Muscle of leg (tissue), 11 donors: ENCODE results near the gene DIS3L. TPM values are rescaled to one million over a fixed set of nuclear protein-coding genes. Genes with fewer than 3 reads are reported as not detected.
"Not testable (repeated sequence)": the region's sequence is repeated elsewhere in the genome, so short reads cannot be mapped to it uniquely, and the experiment has no call there.

ENCODE experiments used
- DNase-seq: peaks from one replicate; pipeline ENCODE4 v3.0.0; 2013
- H3K27ac ChIP-seq: one replicate; pipeline ENCODE4 v1.5.1; 2013; ENCODE audit warnings: mild to moderate bottlenecking, low read length, control low read depth
- H3K27me3 ChIP-seq: one replicate; pipeline ENCODE4 v1.6.1; 2013; ENCODE audit warnings: low read length; ENCODE audit not compliant: control insufficient read depth, insufficient read depth
- H3K36me3 ChIP-seq: one replicate; pipeline ENCODE4 v1.6.1; 2013; ENCODE audit warnings: low read length; ENCODE audit not compliant: control insufficient read depth, insufficient read depth
- H3K4me1 ChIP-seq: one replicate; pipeline ENCODE4 v1.6.1; 2013; ENCODE audit warnings: low read length; ENCODE audit not compliant: control insufficient read depth, insufficient read depth
- H3K4me3 ChIP-seq: one replicate; pipeline ENCODE4 v1.5.1; 2013; ENCODE audit warnings: low read length, control low read depth
- H3K9me3 ChIP-seq: replicated peaks from 2 replicates; pipeline ENCODE4 v1.6.1; 2013; ENCODE audit warnings: low read depth, low read length; ENCODE audit not compliant: control insufficient read depth
- WGBS: methylation state at CpG from one replicate; pipeline ENCODE4 v1.1.5; 2013; ENCODE audit warnings: missing lambda C conversion rate; ENCODE audit not compliant: insufficient coverage; 5-methylcytosine and 5-hydroxymethylcytosine counted together
- polyA plus RNA-seq, 8 donors: library from polyadenylated mRNA; unstranded; fragments of 120-200 nt; gene quantifications; one replicate each; pipeline versions ENCODE4 v1.2.1 to v1.2.3, GENCODE V29; 2013; ENCODE audit warnings: inconsistent platforms in 1 of 8, low replicate concordance in 1 of 8; ENCODE audit not compliant: insufficient read length in 8 of 8, insufficient read depth in 1 of 8
- total RNA-seq: library from RNA; stranded (reverse); fragments of 120-200 nt; gene quantifications from one replicate; pipeline ENCODE4 v1.2.4, GENCODE V29; 2013

DIS3L gene
- total and polyA plus RNA-seq, 9 donors: 21.5 to 33.1 (median 29.9) TPM

DNA sequence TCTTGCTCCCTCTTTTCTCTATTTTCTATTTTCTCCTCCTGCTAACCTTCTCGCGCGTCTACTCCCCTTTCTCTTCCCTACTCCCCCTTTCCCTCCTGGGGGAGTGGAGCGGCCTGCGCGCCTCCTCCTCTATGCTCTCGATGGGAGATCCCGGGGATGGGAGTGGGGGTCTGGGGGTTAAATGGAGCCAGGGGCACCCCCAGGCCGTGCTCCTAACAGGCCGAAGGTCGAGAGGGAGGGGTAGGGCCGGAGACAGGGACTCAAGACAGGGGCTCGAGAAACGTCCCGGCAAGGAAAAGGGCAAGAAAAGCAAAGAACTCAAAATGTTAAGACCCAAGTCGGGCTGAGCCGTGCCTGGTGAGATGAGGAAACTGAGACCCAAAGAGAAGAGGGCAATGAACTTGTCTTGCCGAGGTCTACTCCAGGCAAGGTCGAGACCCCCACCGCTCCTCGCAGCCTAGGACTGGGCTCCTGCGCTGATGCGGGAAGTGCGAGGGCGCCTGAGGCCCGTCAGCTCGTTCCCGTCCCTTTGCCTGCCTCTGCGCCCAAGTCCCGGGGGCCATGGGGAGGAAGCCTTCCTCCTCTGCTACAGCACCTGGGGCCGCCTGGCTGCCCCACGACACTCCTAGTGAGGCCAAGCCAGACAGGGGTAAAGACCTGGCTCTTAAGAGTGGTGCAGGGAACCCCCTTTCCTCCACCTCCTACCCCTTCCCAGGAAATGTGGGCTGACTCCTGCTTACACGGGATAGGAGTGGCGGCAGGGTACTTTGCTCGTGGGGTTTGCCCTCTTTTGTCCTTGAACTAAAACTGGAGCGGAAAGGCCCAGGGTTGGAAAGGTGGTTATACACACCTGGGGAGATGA, 39.0 kb upstream of the DIS3L start:
- Histone ChIP-seq H3K4me1 (peaks cover 22% of the 10 kb centered on the region), H3K4me3 (peak overlapping the region; percentile 39), H3K27ac (no peak overlapping the region), H3K27me3 (peaks cover 81% of the 10 kb centered on the region), H3K9me3 (no peaks in the 10 kb centered on the region), H3K36me3 (no peaks in the 10 kb centered on the region)
- DNase-seq: no peak
- WGBS: 12% methylated on average over 21 of the region's 36 CpGs

DNA sequence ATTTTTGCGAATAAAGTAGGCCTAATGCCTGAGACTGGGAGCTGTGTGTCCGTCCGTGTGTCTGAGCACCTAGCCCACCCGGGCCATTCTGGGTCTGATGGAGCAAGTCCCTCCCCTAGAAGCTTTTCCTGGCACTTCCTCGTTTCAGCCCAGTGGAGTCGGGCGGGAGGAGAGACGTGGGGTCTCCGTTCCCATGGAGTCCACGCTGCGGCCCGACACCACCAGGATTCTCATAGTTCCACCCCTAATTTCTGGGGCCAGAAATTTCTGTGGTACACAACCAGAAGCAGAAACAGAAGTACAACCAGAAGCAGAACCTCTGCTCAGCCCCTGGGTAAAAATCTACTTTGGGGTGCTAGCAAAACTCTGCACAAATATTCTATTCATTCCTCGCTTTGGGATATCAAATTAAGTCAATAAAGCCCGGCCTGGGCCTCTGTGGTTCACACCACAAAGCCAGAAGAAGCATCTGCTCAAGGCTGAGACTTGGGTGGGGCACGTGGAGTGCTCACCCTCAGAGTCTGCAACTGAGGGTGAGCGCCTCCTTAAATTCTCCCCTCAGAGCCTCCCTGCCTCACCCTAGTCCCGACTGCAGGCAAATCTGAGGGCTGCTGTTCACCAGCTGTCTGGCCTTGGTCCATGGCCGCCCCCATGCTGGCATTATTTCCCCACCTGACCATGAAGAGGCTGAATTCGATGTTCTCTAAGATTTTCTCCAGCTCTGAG, 38.3 kb upstream of the DIS3L start:
- WGBS: 13% methylated on average over 15 of the region's 19 CpGs

DNA sequence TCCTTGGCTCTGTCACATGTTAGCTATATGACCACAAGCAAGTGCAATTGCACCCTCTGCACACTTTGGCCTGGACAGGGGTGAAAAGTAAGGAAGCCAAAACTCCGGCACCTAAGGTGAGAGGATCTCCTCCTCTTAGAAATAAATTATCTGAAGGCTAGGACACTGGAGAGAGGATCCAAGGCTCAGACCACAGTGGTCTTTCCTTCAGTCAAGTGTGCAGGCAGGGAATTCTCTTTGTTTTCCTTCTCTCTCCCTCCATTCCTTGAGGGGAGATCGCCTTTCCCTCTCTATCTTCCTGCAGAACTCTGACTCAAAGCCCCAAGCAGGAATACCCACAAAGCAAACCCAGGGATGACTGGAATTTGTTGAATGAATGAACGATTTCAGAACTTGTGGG, 36.7 kb upstream of the DIS3L start:
- no peak overlapping the region for H3K27ac ChIP-seq
- WGBS: no CpG with 5 or more reads among the region's 3 CpGs
- no peak for DNase-seq
- H3K27me3 ChIP-seq: peaks cover 60% of the 10 kb centered on the region
- H3K4me1 ChIP-seq: peaks cover 21% of the 10 kb centered on the region
- no peak overlapping the region for H3K4me3 ChIP-seq
- H3K36me3 ChIP-seq: no peaks in the 10 kb centered on the region
- no peaks in the 10 kb centered on the region for H3K9me3 ChIP-seq

More for the DNA sequence above, 38.3 kb upstream of the DIS3L start:
- Histone ChIP-seq H3K9me3 (no peaks in the 10 kb centered on the region), H3K4me3 (no peak overlapping the region), H3K36me3 (no peaks in the 10 kb centered on the region), H3K27ac (no peak overlapping the region), H3K27me3 (peaks cover 73% of the 10 kb centered on the region), H3K4me1 (peaks cover 22% of the 10 kb centered on the region)
- no peak for DNase-seq

DNA sequence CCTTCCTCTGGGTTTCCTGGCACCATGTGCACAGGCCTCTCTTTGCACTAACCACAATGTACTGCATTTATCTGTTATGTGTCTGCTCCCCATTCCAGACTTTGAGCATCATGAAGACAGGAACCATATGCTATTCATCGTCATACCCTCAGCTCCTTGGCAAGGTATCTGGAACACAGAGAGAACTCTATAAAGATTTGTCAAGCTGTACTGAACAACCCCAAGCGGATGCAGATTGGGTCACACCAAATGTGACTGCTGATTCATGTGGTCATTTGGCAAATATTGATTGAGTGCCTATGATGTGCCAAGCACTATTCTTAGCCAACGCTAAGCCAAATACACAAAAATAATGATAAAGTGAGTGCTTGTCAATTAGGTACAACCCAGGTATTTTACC, 32.3 kb upstream of the DIS3L start:
- DNase-seq: no peak
- Histone ChIP-seq H3K27me3 (peaks cover 20% of the 10 kb centered on the region), H3K4me1 (no peaks in the 10 kb centered on the region), H3K4me3 (no peak overlapping the region), H3K9me3 (no peaks in the 10 kb centered on the region), H3K36me3 (no peaks in the 10 kb centered on the region), H3K27ac (no peak overlapping the region)
- WGBS: 100% methylated on average over 1 of the region's 3 CpGs

DNA sequence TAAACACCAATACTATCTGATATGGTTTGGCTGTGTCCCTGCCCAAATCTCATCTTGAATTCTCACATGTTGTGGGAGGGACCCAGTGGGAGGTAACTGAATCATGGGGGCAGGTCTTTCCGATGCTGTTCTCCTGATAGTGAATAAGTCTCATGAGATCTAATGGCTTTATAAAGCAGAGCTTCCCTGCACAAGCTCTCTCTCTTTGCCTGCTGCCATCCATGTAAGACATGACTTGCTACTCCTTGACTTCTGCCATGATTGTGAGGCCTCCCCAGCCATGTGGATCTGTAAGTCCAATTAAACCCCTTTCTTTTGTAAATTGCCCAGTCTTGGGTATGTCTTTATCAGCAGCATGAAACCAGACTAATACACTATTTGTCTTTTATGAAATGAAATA, 30.5 kb upstream of the DIS3L start:
- not testable (repeated sequence) for H3K27ac ChIP-seq, H3K4me3 ChIP-seq, H3K9me3 ChIP-seq, H3K4me1 ChIP-seq, H3K36me3 ChIP-seq, DNase-seq, H3K27me3 ChIP-seq
- WGBS: no CpG with 5 or more reads among the region's 1 CpG

DNA sequence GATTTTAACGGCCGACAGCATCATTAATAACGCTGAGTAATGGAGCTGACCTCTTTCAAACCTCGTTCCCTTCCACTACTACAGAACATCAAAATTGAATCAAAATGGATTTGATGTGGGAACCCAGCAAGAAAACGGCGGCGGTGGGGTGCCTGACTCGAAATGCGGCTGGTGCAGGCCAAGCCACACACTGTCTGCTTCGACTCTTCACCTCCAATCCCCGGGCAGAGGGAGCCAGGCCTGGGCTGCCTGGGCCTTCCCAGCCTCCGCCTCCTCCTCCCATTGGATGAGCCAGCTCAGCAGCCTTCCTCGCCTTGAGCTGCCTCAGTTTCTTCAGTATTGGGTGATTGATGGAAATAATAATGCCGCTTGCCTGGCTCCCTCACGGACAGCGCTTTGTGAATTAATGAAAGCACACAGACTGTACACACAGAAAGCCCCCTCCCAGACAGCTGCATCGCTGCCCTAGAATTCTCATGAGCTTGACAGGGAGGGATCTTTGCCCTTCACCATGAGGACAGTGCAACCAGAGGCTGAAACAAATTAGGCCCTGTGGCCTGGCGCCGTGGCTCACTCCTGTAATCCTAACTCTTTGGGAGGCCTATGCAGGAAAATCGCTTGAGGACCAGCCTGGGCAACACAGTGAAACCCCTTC, 28.4 kb upstream of the DIS3L start:
- no peaks in the 10 kb centered on the region for H3K4me1 ChIP-seq
- peaks cover 4% of the 10 kb centered on the region for H3K27me3 ChIP-seq
- 80% methylated on average over 11 of the region's 20 CpGs for WGBS
- H3K36me3 ChIP-seq: no peaks in the 10 kb centered on the region
- H3K9me3 ChIP-seq: no peaks in the 10 kb centered on the region
- no peak overlapping the region for H3K27ac ChIP-seq
- DNase-seq: no peak
- H3K4me3 ChIP-seq: no peak overlapping the region

DNA sequence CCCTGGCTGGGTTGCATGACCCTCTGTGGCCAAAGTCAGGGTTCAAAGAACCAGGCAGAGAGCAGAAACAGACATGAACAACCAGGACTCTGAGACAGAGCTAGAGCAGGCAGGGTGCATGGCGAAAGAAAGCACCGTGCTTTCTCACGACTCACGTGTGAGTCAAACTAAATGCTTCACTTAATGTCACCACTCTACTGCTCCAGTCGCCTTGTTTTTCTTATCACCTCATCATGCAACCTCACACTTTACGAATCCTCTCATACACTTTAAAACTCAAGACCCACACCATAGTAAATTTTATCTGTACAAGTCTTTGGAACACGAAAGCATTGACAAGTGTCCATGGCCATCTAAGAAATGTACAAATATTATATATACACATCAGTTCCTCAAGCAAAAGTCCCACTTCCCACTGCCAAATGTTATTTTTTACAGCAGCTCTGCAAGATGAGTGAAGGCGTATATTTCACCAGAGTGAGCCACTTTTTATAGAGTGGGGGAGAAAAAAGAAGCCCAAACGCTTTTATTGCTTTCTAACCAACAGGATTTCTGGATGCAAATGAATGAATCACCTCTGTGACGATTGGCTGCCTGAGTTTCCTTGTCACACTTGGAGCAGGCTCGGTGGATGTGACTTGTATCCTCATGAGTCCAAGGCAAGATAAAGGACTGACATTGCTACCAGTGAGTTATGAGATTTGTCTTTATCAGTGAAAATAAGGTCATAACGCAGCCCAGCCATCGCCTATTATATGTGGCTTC, 23.9 kb upstream of the DIS3L start:
- no peaks in the 10 kb centered on the region for H3K4me1 ChIP-seq
- no peak overlapping the region for H3K4me3 ChIP-seq
- no peaks in the 10 kb centered on the region for H3K27me3 ChIP-seq
- no peaks in the 10 kb centered on the region for H3K9me3 ChIP-seq
- H3K27ac ChIP-seq: no peak overlapping the region
- no peaks in the 10 kb centered on the region for H3K36me3 ChIP-seq
- DNase-seq: peak; percentile 11
- WGBS: 24% methylated on average over 7 of the region's 13 CpGs

DNA sequence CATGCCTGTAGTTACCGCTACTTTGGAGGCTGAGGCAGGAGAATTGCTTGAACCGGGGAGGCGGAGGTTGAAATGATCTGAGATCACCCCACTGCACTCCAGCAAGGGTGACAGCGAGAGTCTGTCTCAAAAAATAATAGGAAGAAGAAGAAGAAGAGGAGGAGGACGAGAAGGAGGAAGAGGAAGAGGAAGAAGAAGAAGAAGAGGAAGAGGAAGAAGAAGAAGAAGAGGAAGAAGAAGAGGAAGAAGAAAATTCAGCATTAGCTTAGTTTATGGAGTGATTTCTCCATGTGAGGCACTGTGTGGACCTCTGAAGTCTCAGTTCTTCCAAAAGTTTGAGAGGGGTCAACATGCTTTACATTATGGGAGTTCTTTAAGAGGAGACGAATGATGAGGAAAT, 22.4 kb upstream of the DIS3L start:
- no peaks in the 10 kb centered on the region for H3K4me1 ChIP-seq
- no peak overlapping the region for H3K4me3 ChIP-seq
- H3K36me3 ChIP-seq: no peaks in the 10 kb centered on the region
- no peak overlapping the region for H3K27ac ChIP-seq
- 75% methylated on average over 3 of the region's 6 CpGs for WGBS
- no peaks in the 10 kb centered on the region for H3K9me3 ChIP-seq
- no peaks in the 10 kb centered on the region for H3K27me3 ChIP-seq
- no peak for DNase-seq

DNA sequence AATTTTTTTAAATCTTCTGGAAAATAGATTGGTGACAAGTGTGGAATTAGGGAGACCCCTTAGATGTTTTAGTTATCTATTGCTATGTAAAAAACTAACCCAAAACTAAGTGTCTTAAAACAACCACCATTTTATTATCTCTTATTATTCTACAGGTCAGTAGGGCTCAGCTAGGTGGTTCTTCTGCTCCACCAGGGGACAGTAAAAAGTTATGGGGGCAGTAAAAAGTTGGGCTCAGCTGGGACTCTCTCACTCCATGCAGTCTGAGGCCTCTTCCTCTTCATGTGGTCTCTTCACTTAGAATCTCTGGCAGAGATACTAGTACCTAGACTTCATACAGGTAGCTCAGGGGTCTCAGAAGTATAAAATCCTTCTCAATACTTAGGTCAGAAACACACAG, 18.0 kb upstream of the DIS3L start:
- H3K27me3 ChIP-seq: no peaks in the 10 kb centered on the region
- no peaks in the 10 kb centered on the region for H3K9me3 ChIP-seq
- no peak for DNase-seq
- no peak overlapping the region for H3K27ac ChIP-seq
- no peak overlapping the region for H3K4me3 ChIP-seq
- H3K36me3 ChIP-seq: no peaks in the 10 kb centered on the region
- H3K4me1 ChIP-seq: no peaks in the 10 kb centered on the region

DNA sequence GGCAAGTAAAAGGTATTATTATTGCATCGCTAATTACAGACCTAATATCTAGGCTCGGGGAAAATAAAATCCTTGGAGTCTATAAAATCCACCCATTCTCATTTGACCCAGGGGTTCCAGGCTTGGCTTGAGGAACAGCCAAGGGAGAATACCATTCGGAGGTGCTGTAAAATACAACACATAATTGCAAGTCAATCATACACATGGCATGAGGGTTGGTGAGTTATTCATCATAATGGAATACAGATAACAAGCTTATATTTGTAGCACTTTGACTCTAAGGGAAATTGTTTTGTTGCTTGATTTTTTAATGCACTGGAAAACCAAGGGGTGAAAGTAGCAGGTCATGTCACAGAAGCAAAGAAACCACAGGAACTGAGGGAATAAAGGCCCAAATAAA, 16.8 kb upstream of the DIS3L start:
- Histone ChIP-seq H3K36me3 (no peaks in the 10 kb centered on the region), H3K27me3 (no peaks in the 10 kb centered on the region), H3K27ac (no peak overlapping the region), H3K4me3 (no peak overlapping the region), H3K9me3 (no peaks in the 10 kb centered on the region), H3K4me1 (no peaks in the 10 kb centered on the region)
- DNase-seq: no peak
- no CpG with 5 or more reads among the region's 3 CpGs for WGBS
